HG03460 (cell line): Measurements from ENCODE around the gene TXNL4A.
"Not testable (repeated sequence)": the region's sequence is repeated elsewhere in the genome, so short reads cannot be mapped to it uniquely, and the experiment has no call there.

Experiments
- ATAC-seq: cut with Tn5 transposase; IDR thresholded peaks from one replicate; pipeline ENCODE4 v1.9.1; 2021; ENCODE audit not compliant: unreplicated experiment

Gene TXNL4A, protein sequence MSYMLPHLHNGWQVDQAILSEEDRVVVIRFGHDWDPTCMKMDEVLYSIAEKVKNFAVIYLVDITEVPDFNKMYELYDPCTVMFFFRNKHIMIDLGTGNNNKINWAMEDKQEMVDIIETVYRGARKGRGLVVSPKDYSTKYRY

DNA sequence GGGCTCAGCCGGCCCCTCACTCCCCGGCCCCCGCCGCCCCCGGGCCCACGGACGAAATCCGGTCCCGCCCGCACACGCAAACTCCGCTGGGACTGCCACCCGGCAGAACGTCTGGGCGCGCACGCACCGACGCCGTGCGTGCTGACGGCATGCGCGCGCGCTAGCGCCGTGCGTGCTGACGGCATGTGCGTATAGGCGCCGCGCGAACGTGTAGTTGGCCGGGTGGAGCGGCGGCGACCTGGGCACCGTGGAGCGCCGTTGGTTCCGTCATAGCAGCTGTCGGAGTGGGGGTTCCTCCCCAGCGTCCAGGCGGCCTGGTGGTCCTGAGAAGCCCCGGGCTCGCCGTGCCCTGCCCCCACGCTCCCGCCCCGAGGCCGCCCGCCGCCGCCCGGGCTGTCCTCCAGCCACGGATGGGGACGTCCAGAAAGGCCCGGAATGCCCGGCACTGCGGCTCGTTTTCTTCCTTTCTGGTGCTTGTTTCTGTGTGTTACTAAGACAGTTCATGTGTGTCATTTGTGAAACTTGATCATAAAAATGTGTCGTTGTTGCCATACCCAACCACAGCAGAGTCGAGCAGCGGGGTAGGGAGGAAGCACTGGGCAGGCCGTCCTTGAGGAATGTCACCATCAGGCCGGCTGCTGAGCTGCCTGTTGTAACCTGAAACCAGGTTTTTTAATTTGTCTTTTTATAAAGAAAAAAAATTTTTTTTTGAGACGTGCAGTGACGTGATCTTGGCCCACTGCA lies at the start of gene TXNL4A:
TXNL4A (minus strand) TSS at position 113 of the 744 bp plus-strand sequence. CDS start 171 bp downstream, outside the sequence.
- peak; percentile 96 for ATAC-seq

DNA sequence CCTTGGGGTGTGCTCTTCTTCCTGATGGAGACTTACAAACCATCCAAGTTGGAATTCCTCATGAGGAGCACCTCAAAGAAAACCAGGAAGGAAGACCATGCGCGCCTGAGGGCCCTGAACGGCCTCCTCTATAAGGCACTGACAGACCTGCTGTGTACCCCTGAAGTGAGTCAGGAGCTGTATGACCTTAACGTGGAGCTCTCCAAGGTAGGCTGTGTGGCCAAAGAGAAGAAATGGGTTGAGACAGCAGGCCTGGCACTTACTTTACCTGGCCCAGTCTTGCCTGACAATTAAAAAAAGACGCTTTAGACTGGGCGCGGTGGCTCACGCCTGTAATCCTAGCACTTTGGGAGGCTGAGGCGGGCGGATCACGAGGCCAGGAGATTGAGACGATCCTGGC lies 48.9 kb upstream of the TXNL4A start:
- ATAC-seq, result no peak

DNA sequence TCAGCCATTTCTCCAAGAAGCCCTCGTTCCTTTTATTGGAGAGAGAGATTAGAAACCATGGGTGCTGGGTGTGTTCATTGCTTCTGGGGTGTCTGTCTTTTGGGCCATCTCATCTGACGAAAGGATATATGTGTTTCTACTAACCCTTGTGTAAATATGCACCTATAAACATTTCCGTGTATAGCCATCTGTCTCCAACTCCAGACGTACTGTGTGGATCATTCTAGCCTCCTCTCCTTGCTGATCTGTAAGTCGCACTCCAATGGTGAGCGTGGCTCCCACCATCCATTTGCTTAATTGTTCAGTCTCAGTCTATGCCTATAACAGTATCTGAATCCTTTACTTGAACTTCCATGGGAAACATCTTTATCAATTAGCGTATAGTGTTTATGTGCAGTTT lies 47.6 kb upstream of the TXNL4A start:
- ATAC-seq, result no peak

DNA sequence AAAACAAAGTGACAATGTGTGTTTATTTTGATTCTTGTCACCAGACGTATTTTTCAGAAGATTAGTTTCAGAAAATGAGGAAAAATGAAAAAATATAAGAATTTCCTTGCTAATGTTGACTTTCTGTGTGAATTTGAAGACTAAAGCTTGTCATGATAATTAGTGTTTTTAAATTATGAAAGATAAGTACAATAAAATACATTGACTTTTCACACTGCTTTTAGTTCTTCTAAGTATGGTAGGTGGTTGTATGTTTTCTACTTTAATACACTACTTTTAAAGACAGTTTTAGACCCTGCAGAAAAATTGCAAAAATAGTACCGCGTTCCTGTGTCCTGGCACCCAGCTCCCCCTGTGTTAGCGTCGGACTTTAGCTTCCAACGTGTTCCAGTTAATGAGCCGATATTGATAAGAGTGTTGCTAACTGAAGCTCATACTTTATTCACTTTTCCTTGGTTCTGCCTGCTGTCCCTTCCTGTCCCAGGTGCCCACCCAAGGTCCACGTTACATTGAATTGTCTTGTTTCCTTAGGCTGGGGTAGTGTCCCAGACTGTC lies 46.6 kb upstream of the TXNL4A start:
- ATAC-seq, result no peak

DNA sequence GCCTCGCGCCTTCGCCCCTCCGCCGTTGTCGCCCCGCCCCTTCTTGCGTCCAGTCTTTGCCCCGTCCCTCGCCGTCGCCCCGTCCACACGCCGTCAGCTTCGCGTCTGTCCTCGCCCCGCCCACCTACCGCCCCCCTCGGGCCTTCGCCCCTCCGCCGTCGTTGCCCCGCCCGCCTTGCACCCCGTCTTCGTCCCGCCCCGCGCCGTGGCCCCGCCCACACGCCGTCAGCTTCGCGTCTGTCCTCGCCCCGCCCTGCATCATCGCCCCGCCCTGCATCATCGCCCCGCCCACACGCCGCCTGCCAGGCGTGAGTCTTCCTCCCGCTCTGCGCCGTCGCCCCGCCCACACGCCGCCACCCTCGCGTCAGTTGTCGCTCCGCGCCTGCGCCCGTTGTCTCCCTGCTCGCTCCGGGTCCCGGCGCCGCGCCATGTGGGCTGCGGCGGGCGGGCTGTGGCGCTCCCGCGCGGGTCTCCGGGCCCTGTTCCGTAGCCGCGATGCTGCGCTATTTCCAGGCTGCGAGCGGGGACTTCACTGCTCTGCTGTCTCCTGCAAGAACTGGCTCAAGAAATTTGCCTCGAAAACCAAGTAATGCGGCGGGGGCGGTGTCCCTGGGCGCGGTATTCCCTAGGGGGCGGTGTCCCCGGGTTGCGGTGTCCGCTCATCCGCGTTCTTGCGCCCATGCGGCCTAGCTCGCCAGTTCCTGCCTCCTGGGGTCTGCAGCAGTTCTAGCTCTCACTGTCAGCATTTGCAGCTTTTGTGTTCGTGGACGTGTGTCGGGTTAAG lies 45.9 kb upstream of the TXNL4A start, which contains the start of gene RBFA:
RBFA (plus strand) TSS at position 367 of the 784 bp plus-strand sequence; CDS start at position 429, 62 bp downstream.
- ATAC-seq, result peak; percentile 71

DNA sequence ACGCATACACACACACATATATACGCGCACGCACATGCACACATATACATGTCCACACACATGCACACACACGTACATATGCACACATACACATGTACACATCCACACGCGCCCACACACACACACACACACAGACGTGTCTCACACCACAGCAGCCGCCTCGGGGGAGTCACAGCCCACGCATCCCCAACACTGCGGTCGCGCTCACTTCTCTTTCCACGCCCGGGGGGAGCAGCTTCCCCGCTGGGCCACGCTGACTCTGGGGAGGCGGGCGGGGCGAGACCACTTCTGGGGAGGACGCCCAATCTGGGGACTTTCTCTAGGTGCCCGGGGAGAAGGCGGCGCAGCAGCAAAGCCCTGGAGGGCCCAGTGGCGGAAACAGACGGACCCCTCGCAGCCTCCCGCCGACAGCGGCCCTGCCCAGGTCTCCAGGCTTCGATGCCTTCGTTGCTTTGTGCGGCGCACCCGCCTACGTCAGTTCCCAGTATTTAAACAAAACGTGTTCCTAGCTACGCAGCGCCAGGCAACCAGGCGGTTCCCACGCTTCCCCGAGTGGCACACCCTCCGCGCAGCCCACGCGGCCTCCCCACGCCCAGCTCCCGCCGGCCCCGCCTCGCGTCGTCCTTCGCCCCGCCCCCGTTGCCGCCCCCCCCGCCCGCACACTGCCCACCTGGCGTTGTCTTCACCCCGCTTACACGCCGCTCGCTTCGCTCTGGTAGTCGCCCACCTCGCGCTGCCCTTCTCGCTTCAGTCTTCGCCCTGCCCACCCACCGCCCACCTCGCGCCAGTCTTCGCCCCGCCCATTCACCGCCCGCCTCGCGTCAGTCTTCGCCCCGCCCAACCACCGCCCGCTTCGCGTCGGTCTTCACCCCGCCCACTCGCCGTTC lies 45.1 kb upstream of the TXNL4A start:
- ATAC-seq, result peak; percentile 62

DNA sequence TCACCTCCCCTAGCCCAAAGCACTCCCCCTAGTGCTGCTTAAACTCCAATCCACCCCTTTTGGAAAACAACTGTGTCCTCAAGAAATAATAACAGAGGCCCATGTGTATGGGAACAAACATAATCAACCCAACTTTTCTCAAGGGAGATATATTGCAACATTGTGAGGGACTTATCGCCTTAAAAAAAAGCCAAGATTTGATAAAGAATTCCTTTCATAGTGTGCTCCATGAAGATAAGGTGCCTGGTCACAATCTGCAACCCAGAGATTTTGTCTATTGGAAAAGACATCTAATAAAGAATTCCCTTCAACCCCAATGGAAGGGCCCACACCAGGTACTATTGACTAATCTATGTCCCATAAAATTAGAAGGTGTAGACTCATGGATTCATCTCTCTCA lies 41.3 kb upstream of the TXNL4A start:
- ATAC-seq, result no peak

DNA sequence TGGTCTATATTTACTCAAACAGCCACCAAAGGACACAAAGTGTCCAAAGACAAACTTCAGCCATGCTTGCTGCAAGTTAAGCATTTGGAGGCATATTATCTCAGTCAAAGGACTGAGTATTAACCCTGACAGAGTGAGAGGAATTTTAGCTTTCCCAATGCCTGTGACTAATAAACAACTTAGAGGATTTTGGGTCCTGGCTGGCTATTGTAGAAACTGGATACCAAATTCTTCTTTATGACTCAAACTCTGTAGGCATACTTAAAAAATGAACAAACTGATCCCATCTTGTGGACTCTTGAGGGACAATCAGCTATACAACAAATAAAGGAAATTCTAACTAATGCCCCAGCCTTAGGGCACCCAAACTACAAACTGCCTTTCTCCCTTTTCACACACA lies 39.4 kb upstream of the TXNL4A start:
- not testable (repeated sequence) for ATAC-seq

DNA sequence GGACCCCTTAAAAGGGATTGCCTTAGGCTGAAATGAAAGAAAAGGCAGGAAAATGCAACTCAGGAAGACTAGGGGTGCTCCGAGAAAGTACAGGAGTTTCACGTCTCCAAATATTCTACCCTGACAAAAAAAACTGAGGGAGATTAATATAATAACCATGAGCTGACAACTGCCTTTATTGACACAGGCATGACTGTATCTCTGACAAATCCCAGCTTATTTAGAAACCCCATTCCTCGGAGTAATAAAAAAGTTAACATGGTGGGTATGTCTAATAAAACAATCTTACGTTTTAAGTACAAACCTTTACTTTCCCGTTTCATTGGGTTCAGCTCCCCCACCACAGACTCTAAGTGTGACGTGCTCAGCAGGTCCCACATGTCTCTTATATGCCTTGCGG lies 38.0 kb upstream of the TXNL4A start:
- ATAC-seq, result no peak

DNA sequence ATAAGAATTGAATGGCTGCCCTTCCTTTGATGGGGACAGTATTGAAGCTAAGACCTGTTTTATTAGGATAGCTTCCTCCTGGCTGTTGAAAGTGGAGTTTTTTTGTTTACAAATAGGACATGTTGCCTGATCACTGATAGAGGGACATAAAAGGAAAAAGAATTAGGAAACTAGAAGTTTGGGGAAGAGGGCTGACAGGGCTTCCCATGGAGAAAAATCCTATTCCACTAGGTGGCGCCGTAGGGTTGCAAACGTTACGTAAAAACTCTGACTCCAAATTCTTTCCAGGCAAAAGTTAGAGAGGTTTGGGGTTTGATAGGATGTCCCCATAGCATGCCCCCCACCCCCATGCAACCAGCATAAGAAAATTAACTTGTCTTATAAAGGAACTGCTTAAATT lies 34.8 kb upstream of the TXNL4A start:
- no peak for ATAC-seq

DNA sequence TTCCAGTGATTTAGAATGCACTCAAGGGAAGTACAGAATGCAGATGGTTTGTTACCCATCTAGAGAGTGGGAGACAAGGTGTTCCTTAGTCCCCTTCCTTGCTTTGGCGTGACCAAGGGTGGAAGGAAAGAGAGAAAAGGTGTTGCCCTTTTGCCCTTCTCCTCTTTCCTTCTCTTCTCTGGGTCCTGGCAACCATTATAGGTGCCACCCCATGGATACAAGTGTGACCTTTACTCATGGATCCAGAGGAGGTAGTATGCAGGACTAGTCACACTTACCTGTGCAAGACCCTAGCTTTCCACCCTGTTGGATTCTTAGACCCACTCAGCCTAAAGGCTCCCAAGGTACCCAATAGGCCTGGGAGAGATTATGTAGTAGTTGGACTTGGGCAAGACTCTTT lies 34.2 kb upstream of the TXNL4A start:
- no peak for ATAC-seq

DNA sequence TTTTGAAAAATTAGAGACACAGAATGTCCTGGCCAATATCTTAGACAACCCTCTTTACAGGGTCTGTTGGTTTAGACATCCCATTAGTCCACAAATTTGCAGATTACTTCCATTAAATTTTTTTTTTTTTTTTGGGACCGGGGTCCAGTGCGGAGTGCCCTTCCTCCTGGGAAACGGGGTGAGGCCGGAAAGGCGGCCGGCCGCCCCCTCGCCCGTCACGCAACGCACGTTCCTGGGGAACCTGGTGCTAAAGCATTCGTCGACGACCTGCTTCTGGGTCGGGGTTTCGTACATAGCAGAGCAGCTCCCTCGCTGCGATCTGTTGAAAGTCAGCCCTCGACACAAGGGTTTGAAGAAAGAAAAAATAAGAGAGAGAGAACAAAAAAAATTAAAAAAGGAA lies 24.4 kb upstream of the TXNL4A start:
- ATAC-seq, result no peak

DNA sequence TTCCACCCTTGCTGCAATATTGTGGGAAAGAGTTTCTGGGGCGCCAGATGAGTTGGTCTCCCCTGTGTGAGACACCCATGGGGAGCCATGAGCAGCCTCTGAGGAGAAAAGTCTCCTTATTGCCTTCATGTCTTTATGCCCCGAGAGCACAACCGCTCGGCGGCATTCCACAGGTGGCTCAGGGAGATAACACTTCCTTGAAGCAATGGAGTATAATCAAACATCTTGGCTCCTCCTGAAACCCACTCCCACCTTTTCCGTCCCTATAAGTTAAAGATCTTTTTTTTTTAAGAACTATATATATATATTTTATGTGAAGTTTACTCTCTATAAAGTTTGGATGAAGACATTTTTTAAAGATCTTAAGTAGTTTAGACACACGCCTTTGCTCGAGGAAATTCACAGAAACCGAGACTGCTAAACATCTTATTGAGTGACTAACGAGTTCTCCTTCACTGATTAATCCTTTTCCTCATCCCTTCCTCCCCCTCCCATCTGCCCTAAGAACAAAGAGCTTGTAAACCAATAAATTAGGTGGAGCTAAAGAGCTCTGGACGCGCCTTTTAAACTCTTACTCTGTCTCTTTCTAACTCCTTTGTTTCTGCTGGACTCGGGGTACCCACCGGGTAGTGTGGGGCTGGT lies 23.3 kb upstream of the TXNL4A start:
- not testable (repeated sequence) for ATAC-seq

DNA sequence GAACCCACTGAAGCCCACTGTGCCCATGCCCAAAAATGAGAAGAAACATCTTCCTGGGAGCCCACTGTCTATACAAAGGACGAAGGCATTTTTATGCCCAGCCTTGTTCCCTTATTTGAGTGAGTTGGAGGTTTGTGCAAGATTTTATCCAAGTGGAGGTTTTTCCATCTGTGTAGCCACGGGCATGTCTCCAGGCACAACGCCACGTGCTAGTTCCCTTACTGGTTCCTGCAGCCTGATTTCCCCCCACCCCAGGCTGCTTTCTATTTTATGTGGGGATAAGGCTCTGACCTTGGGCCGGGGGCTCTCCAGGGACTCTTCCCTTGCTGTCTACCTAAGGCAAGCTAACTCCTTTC lies 22.2 kb upstream of the TXNL4A start:
- ATAC-seq, result no peak

DNA sequence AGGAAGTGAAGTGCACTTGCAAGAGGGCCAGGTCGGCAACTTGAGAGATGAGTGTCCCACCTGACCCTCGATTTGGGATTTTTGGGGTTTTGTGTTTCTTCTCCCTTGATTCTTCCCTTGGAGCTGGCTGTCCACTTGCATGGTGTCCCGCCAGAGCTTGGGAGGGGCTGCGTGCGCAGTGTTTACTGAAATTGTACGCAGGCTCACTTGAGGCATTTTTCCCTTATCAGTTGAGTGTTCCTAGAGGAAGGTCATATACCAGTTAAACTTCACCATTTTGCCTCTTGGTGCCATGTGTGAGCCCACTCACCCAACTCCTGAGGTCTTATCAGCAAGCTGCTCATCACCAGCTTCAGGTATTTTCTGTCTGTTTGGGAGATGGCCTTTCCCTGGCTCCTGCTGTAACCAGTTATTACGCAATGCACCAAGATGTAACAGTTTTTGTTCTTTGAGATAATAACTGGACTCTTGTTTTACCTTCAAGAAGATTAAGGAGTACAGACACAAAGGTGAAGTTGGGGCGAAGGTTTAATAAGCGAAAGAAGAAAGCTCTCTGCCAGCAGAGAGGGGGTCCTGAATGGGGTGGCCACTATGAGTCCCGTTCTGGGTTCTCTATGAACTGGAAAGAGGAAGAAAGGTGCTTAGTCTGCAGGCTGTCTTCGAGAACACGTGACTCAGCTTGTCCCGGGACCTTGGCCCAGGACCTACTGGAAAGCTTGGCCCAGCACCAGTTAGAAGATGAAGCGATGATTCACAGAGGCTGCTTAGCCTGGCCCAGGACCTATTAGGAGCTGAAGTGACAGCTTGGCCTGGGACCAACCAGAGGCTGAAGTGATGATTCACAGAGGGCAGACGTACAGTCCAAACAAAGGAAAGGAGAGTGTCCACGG lies 21.5 kb upstream of the TXNL4A start:
- no peak for ATAC-seq

DNA sequence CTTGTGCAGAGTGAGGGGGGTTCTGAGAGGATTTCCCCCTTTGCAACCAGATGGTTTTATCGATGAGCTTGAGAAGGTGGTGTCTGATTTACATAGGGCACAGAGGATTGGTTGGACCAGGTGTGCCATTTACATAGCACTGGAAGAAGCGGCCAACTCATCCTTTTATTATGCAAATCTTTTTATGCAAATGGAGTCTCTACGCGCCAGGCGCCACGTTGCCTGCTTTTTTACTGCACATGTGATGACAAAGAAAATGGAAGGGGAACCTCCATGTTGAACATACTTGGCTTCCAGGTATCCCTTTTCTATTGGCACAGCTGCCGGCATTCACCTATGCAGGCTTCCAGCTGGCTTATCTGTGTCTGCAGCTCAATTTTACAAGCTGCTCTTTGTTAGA lies 18.4 kb upstream of the TXNL4A start:
- ATAC-seq, result no peak

DNA sequence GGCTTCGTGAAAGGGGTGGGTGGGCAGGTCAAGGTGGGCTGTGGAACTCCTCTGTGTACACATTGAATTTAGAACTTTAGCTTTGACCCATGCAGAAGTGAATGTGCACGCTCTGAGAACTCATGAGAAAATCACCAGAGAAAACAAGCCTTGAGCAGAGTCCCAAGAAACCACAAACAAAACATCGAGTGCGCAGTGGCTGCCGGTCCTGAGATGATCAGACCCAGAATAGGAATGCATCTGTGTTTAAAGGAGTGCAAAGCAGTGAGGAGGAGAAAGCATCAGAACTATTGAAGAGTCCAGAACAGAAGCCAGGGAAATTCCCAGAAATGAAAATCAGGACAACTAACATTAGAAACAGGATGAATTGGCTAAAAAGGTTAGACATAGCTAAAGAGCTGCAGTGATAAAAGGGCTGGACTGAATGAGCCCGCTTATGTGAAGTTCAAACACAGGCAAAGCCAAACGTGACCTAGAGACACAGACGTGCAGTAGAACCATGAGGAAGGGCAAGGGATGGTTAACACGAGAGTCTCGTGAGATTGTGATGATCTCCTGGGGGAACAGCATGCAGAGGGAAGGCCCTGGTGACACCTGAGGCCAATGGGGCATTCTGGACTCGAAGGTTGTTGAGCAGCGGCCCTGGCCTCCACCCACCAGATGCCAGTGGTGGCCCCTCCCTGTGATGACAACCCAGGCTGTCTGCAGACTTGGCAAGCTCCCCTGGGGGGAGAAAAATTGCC lies 16.4 kb upstream of the TXNL4A start:
- ATAC-seq, result no peak

DNA sequence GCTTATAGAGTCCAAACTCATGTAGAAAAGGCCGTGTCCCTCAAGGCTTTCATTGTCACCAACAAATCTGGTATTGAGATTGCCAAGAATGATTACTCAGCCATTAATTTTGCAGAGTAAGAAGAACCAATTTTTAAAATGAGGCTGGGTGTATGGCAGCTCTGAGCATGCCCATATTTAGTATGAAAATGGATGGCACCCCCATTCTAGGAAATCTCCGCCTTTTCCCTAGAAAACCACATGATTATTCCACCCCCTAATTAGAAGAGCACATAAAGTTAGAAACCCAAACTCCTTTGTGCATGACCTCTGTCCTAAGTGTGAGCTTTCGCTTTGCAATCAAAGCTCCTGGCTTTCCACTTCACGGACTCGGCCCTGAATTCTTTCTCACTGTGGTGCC lies 14.1 kb upstream of the TXNL4A start:
- ATAC-seq, result no peak

DNA sequence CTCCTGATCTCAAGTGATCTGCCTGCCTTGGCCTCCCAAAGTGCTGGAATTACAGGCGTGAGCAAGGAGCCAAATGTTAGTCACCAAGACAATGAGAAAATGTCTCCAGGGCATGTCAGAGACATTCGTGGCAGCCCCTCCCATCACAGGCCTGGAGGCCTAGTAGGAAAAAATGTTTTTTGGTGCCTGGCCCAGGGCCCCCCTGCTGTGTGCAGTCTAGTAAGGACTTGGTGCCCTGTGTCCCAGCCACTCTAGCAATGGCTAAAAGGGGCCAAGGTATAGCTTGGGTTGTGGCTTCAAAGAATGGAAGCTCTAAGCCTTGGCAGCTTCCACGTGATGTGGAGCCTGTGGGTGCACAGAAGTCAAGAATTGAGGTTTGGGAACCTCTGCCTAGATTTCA lies 12.5 kb upstream of the TXNL4A start:
- no peak for ATAC-seq
